HepG2 (cell line): ENCODE results near the gene MEX3A. TPM values are rescaled to one million over a fixed set of nuclear protein-coding genes. Genes with fewer than 3 reads are reported as not detected.

Source experiments
- ATAC-seq: fragments of 200-7000 bp; cut with Tn5 transposase; 3 replicates; pipeline ENCODE4 v1.9.1; 2020; ENCODE audit warnings: mild to moderate bottlenecking, moderate library complexity
- BruUV-seq: library from RNA; stranded (reverse); fragments of 400-500 nt; replicated peaks from 2 replicates; lab custom pipeline; 2021; lab: Mats Ljungman, UMichigan
- CTCF ChIA-PET: fragments of 300-600 bp; formaldehyde crosslinking; extraction: SDS; loops from one replicate; lab custom pipeline; 2021; ENCODE audit warnings: low total read pairs, inconsistent platforms, low intra/inter-chr PET ratio; lab: Yijun Ruan, JAX
- POLR2A ChIA-PET: fragments of 350-600 bp; sonication (Branson Sonifier 250); formaldehyde crosslinking; loops from one replicate; lab custom pipeline; 2020; ENCODE audit warnings: antibody characterized with exemption, inconsistent platforms; lab: Yijun Ruan, JAX
- DNase-seq: peaks from one replicate; pipeline ENCODE4 v3.0.0-alpha.2; 2015; ENCODE audit warnings: low spot score
- FAIRE-seq: peaks from 3 replicates; lab custom pipeline; 2011; peaks lifted over from hg19 to GRCh38; lab: Jason Lieb, UNC
- H2AFZ ChIP-seq: one replicate; pipeline ENCODE4 v1.6.1; 2011; ENCODE audit warnings: low read length, inconsistent platforms
- H3K27ac ChIP-seq: fragments of 300-600 bp; 3 replicates; pipeline ENCODE4 v1.8.0; 2011; ENCODE audit warnings: mixed run types, mild to moderate bottlenecking, mixed read lengths, low read length, inconsistent platforms; ENCODE audit not compliant: insufficient read depth; ENCODE audit errors: extremely low read length
- H3K27me3 ChIP-seq, 2 experiments: fragments of 200-600 bp in 1 of 2; 2 replicates in 1 of 2; 3 replicates in 1 of 2; pipeline versions ENCODE4 v1.6.0 to v1.8.0; 2011; ENCODE audit warnings: low read length in 2 of 2, mild to moderate bottlenecking in 2 of 2, moderate library complexity in 2 of 2, inconsistent platforms in 1 of 2; ENCODE audit not compliant: insufficient read depth in 2 of 2, control insufficient read depth in 1 of 2
- H3K36me3 ChIP-seq, 2 experiments: fragments of 200-600 bp in 1 of 2; replicated peaks in 1 of 2; 2 replicates in 1 of 2; 3 replicates in 1 of 2; pipeline versions ENCODE4 v1.5.1 to v1.8.0; 2011; ENCODE audit warnings: low read length in 2 of 2, inconsistent platforms in 1 of 2; ENCODE audit not compliant: insufficient read depth in 2 of 2, control insufficient read depth in 1 of 2
- H3K4me1 ChIP-seq: 2 replicates; pipeline ENCODE4 v1.5.1; 2012; ENCODE audit warnings: low read length, inconsistent platforms; ENCODE audit not compliant: insufficient read depth
- H3K4me2 ChIP-seq: 2 replicates; pipeline ENCODE4 v1.6.0; 2011; ENCODE audit warnings: low read depth, low read length, inconsistent platforms
- H3K4me3 ChIP-seq, 3 experiments: fragments of 200-600 bp in 1 of 3; sonication (generic), shearing (Covaris generic) in 1 of 3; replicated peaks in 1 of 3; 2 replicates each; pipeline ENCODE4 v1.5.1; 2011 to 2016; ENCODE audit warnings: low read length in 3 of 3, inconsistent platforms in 2 of 3, low read depth in 2 of 3, mild to moderate bottlenecking in 2 of 3, control low read depth in 1 of 3, mixed read lengths in 1 of 3; ENCODE audit not compliant: insufficient read depth in 1 of 3
- H3K79me2 ChIP-seq: one replicate; pipeline ENCODE4 v1.6.1; 2011; ENCODE audit warnings: low read length, inconsistent platforms; ENCODE audit not compliant: insufficient read depth
- H3K9ac ChIP-seq: 2 replicates; pipeline ENCODE4 v1.6.0; 2011; ENCODE audit warnings: mild to moderate bottlenecking, low read depth, low read length, inconsistent platforms; ENCODE audit not compliant: insufficient read depth
- H3K9me3 ChIP-seq: 2 replicates; pipeline ENCODE4 v1.5.1; 2012; ENCODE audit warnings: mild to moderate bottlenecking, low read length
- H4K20me1 ChIP-seq: 2 replicates; pipeline ENCODE4 v1.6.0; 2011; ENCODE audit warnings: inconsistent platforms, mild to moderate bottlenecking, low read length, moderate library complexity; ENCODE audit not compliant: insufficient read depth
- BRCA1 ChIP-seq: sonication (generic); formaldehyde crosslinking; IDR thresholded peaks from 2 replicates; pipeline ENCODE4 v1.4.0; 2020; ENCODE audit warnings: missing genetic modification reagents
- HNRNPL ChIP-seq: fragments of 200-400 bp; formaldehyde crosslinking; IDR thresholded peaks from 2 replicates; pipeline ENCODE4 v1.6.1; 2017; ENCODE audit warnings: mild to moderate bottlenecking, low read depth, low read length
- HOXA5 ChIP-seq: sonication (generic); formaldehyde crosslinking; IDR thresholded peaks from 2 replicates; pipeline ENCODE4 v1.4.0; 2020; ENCODE audit warnings: missing genetic modification reagents
- KAT7 ChIP-seq: IDR thresholded peaks from 2 replicates; pipeline ENCODE4 v1.6.1; 2018; ENCODE audit warnings: borderline replicate concordance, missing compliant biosample characterization
- ZNF335 ChIP-seq: sonication (generic); formaldehyde crosslinking; IDR thresholded peaks from 2 replicates; pipeline ENCODE4 v1.4.0; 2020; ENCODE audit warnings: missing genetic modification reagents
- ZNF7 ChIP-seq: IDR thresholded peaks from 2 replicates; pipeline ENCODE4 v1.6.1; 2016; ENCODE audit warnings: missing biosample characterization, missing genetic modification reagents
- WGBS: methylation state at CpG from one replicate; pipeline ENCODE4 v1.1.6; 2017; ENCODE audit warnings: low lambda C conversion rate; 5-methylcytosine and 5-hydroxymethylcytosine counted together
- in situ Hi-C: cut with HindIII; loops from 2 replicates; pipeline ENCODE4 v1.10.0; 2017; ENCODE audit warnings: low pct_unique_long_range_greater_than_20kb; ENCODE audit not compliant: extremely low pct_ligation_motif_present
- intact Hi-C: fragments of 100-400 bp; cut with micrococcal nuclease; formaldehyde crosslinking; loops from one replicate; pipeline ENCODE4 v1.10.0; 2022; ENCODE audit not compliant: unreplicated experiment
- polyA plus RNA-seq, 8 experiments: library from polyadenylated mRNA; depleted of rRNA in 3 of 8; stranded (reverse) in 7 of 8; unstranded in 1 of 8; fragments of >200 nt; fragmentation: Illumina TruSeq in 4 of 8; extraction: Trizol in 4 of 8; gene quantifications; 2 replicates each; pipeline versions ENCODE4 v1.2.1 to v1.2.3, GENCODE V29; 2011 to 2016; ENCODE audit warnings: low read depth in 4 of 8, missing spikeins in 1 of 8, mixed read lengths in 1 of 8; ENCODE audit not compliant: insufficient read depth in 1 of 8
- total RNA-seq, 5 experiments: library from RNA; depleted of rRNA; stranded (reverse); fragments of >200 nt; fragmentation: Illumina TruSeq; extraction: Trizol; gene quantifications; 2 replicates each; pipeline ENCODE4 v1.2.3, GENCODE V29; 2016; ENCODE audit warnings: low read depth in 1 of 5
- TF ChIP-seq, protein P1 (sequence below): IDR thresholded peaks from 2 replicates; pipeline ENCODE4 v1.6.1; 2016; ENCODE audit warnings: low read depth, missing genetic modification reagents, missing compliant biosample characterization
- TF ChIP-seq, protein P2 (sequence below): sonication (generic); formaldehyde crosslinking; IDR thresholded peaks from 2 replicates; pipeline ENCODE4 v1.5.0; 2020; ENCODE audit warnings: mild to moderate bottlenecking, missing genetic modification reagents, borderline replicate concordance

MEX3A gene
- total and polyA plus RNA-seq, 2 of the 13 experiments (the other 11 are each of a cell fraction or from before 2014, with no cell fraction given): 7.6 to 9.1 TPM

DNA sequence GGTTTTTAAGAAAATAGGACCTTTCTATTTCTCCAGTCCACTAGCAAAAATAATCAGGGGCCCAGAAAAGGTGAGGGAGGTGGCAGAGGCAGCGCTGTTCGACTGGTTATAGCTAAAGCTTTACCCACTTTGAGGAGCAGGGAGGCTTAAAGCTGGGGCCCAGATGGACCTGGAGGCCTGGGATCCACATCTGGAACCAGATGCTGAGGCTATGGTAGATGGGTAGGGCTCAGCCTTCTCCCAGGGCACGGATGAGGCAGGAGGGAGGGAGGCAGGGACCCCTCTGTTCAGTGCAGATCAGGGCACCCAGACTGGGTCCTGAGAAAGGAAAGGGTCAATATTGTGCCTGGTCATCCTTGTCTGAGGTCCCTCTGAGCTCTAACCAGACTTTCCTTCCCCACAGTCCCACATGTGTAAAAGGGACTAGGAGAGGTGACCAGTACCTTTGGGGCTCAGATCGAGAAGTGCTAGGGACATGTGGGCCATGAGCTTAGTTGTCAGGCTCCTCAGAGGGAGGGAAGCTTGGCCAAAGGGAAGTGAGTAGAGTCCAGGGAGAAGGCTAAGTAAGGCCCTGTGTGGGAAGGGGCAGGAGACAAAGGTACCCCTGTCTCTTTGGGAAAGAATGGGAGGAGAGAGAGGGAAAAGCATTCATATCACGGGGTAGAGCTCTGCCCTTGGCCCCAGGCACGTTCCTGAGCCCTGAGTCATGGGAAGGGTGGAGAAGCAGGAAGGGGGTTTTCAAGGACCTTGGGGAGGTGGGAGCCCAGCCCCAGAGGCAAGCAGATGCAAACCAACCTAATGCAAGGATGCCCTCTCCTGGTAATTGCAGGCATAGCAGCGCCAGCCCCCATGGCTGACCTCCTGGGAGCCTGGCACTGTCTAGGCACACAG, 47.7 kb upstream of the MEX3A start:
- peaks cover 11% of the 10 kb centered on the region; the same call in 1 of the 2 replicates for H4K20me1 ChIP-seq
- peaks cover 59% of the 10 kb centered on the region for H3K4me1 ChIP-seq
- H3K36me3 ChIP-seq: peaks cover 25 to 47% of the 10 kb centered on the region in 2 experiments
- BruUV-seq: TSS peak; percentile 98
- CTCF ChIA-PET: interaction anchor here (0.6 to 4.5 kb wide), 7 partner anchors 12 to 95 kb away, joined by 3 to 92 read pairs (median 3); no protein-coding TSS in a partner anchor
- no peak overlapping the region for H2AFZ ChIP-seq
- H3K9ac ChIP-seq: peak overlapping the region; percentile 71
- peak overlapping the region; percentile 93 for H3K27ac ChIP-seq
- peak overlapping the region; percentile 63 for H3K4me2 ChIP-seq
- in situ Hi-C loops: loop anchor here (5.0 kb wide), 1 partner anchor 33 kb away; no protein-coding TSS in a partner anchor
- intact Hi-C loops: loop anchor here (1.0 to 2.0 kb wide), 3 partner anchors 15 to 40 kb away; partner anchors contain the start of gene LMNA
- peak overlapping the region in 1 of 3 experiments; percentile 9; a peak in 1 of 6 replicates for H3K4me3 ChIP-seq
- H3K79me2 ChIP-seq: peaks cover 52% of the 10 kb centered on the region
- FAIRE-seq (peak; percentile 99), DNase-seq (peak; percentile 98), ATAC-seq (peak; percentile 90)
- H3K9me3 ChIP-seq: no peaks in the 10 kb centered on the region
- no peaks in the 10 kb centered on the region for H3K27me3 ChIP-seq
- POLR2A ChIA-PET: interaction anchor here (0.6 to 6.0 kb wide), 15 partner anchors 10 to 273 kb away, joined by 3 to 113 read pairs (median 5); partner anchors contain the start of genes GON4L, KHDC4, LMNA and MEX3A
- whole genome bisulfite sequencing: 25% methylated on average over 7 of the region's 7 CpGs
- no peak for TF ChIP-seq HOXA5 (CRISPR knock-in tag)
- TF ChIP-seq BRCA1 (CRISPR knock-in tag): no peak
- TF ChIP-seq, protein P1, sequence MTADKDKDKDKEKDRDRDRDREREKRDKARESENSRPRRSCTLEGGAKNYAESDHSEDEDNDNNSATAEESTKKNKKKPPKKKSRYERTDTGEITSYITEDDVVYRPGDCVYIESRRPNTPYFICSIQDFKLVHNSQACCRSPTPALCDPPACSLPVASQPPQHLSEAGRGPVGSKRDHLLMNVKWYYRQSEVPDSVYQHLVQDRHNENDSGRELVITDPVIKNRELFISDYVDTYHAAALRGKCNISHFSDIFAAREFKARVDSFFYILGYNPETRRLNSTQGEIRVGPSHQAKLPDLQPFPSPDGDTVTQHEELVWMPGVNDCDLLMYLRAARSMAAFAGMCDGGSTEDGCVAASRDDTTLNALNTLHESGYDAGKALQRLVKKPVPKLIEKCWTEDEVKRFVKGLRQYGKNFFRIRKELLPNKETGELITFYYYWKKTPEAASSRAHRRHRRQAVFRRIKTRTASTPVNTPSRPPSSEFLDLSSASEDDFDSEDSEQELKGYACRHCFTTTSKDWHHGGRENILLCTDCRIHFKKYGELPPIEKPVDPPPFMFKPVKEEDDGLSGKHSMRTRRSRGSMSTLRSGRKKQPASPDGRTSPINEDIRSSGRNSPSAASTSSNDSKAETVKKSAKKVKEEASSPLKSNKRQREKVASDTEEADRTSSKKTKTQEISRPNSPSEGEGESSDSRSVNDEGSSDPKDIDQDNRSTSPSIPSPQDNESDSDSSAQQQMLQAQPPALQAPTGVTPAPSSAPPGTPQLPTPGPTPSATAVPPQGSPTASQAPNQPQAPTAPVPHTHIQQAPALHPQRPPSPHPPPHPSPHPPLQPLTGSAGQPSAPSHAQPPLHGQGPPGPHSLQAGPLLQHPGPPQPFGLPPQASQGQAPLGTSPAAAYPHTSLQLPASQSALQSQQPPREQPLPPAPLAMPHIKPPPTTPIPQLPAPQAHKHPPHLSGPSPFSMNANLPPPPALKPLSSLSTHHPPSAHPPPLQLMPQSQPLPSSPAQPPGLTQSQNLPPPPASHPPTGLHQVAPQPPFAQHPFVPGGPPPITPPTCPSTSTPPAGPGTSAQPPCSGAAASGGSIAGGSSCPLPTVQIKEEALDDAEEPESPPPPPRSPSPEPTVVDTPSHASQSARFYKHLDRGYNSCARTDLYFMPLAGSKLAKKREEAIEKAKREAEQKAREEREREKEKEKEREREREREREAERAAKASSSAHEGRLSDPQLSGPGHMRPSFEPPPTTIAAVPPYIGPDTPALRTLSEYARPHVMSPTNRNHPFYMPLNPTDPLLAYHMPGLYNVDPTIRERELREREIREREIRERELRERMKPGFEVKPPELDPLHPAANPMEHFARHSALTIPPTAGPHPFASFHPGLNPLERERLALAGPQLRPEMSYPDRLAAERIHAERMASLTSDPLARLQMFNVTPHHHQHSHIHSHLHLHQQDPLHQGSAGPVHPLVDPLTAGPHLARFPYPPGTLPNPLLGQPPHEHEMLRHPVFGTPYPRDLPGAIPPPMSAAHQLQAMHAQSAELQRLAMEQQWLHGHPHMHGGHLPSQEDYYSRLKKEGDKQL: peak; percentile 30; the same call in 1 of the 2 replicates
- no peak for TF ChIP-seq HNRNPL
- TF ChIP-seq, protein P2, sequence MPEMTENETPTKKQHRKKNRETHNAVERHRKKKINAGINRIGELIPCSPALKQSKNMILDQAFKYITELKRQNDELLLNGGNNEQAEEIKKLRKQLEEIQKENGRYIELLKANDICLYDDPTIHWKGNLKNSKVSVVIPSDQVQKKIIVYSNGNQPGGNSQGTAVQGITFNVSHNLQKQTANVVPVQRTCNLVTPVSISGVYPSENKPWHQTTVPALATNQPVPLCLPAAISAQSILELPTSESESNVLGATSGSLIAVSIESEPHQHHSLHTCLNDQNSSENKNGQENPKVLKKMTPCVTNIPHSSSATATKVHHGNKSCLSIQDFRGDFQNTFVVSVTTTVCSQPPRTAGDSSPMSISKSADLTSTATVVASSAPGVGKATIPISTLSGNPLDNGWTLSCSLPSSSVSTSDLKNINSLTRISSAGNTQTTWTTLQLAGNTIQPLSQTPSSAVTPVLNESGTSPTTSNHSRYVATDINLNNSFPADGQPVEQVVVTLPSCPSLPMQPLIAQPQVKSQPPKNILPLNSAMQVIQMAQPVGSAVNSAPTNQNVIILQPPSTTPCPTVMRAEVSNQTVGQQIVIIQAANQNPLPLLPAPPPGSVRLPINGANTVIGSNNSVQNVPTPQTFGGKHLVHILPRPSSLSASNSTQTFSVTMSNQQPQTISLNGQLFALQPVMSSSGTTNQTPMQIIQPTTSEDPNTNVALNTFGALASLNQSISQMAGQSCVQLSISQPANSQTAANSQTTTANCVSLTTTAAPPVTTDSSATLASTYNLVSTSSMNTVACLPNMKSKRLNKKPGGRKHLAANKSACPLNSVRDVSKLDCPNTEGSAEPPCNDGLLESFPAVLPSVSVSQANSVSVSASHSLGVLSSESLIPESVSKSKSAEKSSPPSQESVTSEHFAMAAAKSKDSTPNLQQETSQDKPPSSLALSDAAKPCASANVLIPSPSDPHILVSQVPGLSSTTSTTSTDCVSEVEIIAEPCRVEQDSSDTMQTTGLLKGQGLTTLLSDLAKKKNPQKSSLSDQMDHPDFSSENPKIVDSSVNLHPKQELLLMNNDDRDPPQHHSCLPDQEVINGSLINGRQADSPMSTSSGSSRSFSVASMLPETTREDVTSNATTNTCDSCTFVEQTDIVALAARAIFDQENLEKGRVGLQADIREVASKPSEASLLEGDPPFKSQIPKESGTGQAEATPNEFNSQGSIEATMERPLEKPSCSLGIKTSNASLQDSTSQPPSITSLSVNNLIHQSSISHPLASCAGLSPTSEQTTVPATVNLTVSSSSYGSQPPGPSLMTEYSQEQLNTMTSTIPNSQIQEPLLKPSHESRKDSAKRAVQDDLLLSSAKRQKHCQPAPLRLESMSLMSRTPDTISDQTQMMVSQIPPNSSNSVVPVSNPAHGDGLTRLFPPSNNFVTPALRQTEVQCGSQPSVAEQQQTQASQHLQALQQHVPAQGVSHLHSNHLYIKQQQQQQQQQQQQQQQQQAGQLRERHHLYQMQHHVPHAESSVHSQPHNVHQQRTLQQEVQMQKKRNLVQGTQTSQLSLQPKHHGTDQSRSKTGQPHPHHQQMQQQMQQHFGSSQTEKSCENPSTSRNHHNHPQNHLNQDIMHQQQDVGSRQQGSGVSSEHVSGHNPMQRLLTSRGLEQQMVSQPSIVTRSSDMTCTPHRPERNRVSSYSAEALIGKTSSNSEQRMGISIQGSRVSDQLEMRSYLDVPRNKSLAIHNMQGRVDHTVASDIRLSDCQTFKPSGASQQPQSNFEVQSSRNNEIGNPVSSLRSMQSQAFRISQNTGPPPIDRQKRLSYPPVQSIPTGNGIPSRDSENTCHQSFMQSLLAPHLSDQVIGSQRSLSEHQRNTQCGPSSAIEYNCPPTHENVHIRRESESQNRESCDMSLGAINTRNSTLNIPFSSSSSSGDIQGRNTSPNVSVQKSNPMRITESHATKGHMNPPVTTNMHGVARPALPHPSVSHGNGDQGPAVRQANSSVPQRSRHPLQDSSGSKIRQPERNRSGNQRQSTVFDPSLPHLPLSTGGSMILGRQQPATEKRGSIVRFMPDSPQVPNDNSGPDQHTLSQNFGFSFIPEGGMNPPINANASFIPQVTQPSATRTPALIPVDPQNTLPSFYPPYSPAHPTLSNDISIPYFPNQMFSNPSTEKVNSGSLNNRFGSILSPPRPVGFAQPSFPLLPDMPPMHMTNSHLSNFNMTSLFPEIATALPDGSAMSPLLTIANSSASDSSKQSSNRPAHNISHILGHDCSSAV: no peak
- TF ChIP-seq ZNF7 (CRISPR knock-in tag): no peak
- TF ChIP-seq KAT7 (CRISPR knock-in tag): peak; percentile 86; the same call in 1 of the 2 replicates
- peak; percentile 65; the same call in 1 of the 2 replicates for TF ChIP-seq ZNF335 (CRISPR knock-in tag)
